ENCODE measurements around the gene CCR3.
"Not testable (repeated sequence)": the region's sequence is repeated elsewhere in the genome, so short reads cannot be mapped to it uniquely, and the experiment has no call there.

CCR3 gene

GRCh38 chr3:46242120-46242519, at the start of gene CCR3:
Gene CCR3 (plus strand): TSS chr3:46242460. CDS start chr3:46265159, 22,699 bp downstream.
- DNase-seq = no peak

DNA sequence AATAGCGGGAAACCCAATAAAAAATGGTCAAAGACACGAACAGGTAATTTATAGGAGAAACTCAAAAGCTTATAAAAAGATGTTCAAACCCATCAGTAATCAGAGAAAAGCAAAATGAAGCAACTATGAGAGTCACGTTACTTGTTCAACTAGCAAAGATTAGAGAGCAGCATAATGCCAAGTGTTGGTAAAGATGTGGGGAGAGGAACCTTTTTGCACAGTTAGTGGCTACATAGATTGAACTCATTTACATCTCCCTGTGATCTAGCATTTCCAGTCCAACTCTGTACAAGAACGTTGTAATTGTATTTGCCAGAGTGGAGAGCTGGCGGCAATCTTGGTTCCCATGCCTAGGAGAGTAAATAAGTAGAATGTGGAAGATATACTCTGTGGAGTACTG, 49.3 kb upstream of the CCR3 start:
- no peak for DNase-seq

- DNase-seq = no peak
Measured at GRCh38 chr3:46193436-46193835, 48.8 kb upstream of the CCR3 start.

- DNase-seq = no peak
Measured at GRCh38 chr3:46194868-46195553, 47.2 kb upstream of the CCR3 start.

GRCh38 chr3:46196261-46196957, 45.9 kb upstream of the CCR3 start:
- DNase-seq = no peak

DNA sequence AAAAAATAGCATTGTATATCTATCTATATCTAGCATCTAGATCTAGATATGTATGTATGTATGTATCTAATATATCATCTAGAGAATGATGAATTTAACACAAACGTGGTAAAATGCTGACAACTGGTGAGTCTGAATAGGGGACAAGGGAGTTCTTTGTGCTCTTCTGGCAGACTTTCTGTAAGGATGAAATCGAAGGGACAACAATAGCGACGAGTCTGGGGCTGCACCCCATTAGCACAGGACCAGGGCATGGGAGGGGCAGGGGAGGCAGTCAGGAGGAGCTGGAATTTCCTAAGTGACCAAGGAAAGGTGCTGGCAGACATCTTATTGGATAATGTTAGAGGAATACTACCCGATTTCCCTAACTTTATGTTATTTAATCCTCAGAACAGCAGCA, 42.0 kb upstream of the CCR3 start:
- no peak for DNase-seq

DNA sequence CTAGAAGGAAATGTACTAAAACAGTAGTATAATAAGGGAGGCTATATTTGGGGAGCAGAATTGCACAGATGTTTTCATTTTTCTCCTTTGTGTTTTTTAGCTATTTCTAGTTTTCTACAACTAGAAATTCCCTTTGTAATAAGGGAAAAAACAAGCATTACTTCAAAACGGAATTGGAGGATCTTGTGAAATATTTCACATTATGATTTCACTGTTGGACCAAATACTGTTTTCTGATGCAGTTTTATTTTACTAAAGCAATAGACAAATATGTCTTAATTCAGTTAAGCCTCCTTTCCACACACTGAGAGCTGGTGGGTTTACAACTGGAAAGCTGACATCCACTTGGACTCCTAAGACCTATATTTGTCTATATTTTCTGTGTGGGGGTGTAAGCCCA, 41.5 kb upstream of the CCR3 start:
- DNase-seq = no peak

- DNase-seq = no peak
Measured at GRCh38 chr3:46202535-46202934, 39.7 kb upstream of the CCR3 start.

DNA sequence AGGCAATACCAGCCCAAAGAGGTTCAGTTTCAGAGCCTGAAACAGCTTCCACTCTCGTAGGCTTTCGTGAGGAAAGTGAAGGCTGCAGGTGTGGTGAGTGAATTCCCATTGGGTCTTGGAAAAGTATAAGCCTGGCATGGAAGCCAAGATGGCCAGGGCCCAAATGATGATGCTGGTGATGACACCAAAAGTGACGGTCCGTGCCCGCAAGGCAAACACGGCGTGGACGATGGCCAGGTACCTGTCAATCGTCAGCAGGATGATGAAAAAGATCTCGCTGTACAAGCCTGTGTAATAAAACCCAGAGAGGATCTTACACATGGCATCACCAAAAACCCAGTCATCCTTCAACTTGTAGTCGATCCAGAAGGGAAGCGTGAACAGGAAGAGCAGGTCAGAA, 38.6 kb upstream of the CCR3 start:
- no peak for DNase-seq

DNA sequence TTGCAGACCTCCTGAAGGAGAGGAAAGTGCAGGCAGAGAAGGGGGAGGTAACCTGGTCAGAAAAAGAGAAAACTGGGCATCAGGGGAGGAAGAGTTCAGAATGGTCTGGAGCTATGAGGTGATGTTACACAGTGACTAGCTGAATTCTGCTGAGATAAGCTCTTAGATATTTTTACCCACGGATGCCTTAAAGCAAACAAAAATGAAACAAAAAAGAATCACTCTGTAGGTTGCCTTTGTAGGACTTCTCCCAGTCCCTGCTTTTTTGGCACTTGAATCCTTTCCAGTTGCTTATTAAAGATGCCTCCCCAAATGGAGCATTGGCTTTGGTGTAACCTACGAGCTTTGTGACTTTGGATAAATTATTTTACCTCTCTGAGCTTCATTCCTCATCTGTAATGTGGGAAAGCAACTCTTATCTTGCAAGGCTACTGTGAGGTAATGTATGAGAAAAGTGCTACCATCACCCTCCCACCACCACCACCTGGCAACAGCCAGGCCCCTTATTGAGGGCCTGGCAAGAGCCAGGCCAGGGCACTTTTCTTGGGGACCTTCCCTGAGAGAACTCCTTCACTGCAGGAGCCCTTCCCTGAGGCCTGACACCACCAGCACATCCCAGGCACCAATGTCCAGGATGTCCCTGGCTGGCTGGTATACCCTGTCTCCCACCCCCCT, 36.8 kb upstream of the CCR3 start:
- DNase-seq = no peak

DNA sequence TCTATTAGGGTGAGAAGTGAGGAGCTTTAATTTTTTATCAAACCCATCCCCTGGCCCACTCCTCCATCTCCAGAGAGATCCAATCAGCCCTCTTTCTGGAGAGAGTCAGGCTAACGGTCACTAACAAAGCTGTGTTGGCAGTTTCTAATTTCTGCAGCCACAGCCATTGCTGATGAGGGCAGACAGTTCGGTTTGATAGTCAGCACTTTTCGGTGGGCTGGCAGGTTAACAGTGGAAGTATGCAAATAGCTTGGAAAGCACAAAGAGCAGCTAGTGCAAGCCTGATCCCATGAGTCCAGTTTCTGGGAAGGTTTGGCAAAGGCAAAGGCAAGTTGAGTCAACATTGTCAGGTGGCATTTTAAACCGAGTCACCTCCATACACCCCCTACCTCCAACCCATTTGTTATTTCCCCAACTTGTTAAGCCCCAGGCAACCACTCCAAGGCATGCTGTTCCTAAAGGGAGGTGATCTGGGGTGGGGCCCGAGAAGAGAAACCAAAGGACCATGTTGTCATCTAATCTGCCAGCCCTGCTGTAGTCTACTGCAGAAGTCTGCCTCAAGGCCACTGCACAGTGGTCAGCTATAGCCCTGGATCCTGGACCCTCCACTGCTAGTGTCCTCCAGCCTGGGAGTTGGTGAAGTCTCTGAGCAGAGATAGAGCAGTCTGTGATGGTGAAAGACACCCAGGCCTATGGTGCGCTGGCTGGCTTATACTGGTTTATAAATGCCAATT, 35.8 kb upstream of the CCR3 start:
- DNase-seq = no peak

GRCh38 chr3:46207514-46207913, 34.7 kb upstream of the CCR3 start:
- not testable (repeated sequence) for DNase-seq

- peak; percentile 77 for DNase-seq
Measured at GRCh38 chr3:46208167-46208704, 34.0 kb upstream of the CCR3 start, which contains the start of gene CCR1. Gene CCR1 (minus strand): TSS chr3:46208313. CDS start chr3:46204313, 4,000 bp downstream.

DNA sequence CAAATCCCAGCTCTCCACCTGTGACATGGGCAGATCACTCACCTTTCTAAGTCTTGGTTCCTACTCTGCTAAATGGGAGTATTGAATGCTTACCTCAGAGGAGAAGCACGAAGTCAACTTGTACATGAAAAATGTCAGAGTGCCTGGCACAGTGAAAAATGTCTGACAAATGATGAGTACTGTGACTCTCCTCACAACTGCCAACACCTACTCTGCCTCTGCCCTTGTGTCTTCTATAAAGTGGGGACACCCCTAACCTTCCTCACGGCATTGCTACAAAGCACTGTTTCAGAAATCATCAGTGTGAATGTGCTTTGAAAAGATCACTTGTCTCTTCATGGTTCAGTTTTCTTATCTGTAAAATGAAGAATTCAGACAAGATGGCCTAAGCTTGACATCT, 33.2 kb upstream of the CCR3 start:
- no peak for DNase-seq

- DNase-seq = peak; percentile 55
Measured at GRCh38 chr3:46209746-46210470, 32.4 kb upstream of the CCR3 start.

DNA sequence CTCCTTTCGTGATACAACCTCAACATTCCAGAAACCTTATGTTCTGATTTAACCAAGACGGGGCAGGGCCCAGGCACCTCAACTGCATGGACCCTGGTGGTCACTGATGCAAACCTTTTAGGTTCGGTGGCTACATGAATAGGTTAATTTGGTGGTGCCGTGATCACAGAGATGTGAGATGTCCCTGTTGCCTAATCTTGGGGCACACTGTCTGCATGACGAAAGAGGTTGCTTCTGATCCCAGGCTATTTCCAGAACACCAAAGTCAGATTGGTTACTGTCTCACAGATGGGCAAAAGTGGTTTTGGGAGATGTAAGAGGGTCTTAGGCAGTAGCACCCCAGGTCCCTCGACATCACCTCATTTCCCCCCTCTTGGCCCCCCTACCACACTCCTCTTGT, 30.2 kb upstream of the CCR3 start:
- DNase-seq = peak; percentile 47

- DNase-seq = peak; percentile 44
Measured at GRCh38 chr3:46213201-46213600, 29.1 kb upstream of the CCR3 start.

GRCh38 chr3:46214751-46215352, 27.4 kb upstream of the CCR3 start:
- DNase-seq = no peak

- DNase-seq = no peak
Measured at GRCh38 chr3:46215810-46216414, 26.3 kb upstream of the CCR3 start.

DNA sequence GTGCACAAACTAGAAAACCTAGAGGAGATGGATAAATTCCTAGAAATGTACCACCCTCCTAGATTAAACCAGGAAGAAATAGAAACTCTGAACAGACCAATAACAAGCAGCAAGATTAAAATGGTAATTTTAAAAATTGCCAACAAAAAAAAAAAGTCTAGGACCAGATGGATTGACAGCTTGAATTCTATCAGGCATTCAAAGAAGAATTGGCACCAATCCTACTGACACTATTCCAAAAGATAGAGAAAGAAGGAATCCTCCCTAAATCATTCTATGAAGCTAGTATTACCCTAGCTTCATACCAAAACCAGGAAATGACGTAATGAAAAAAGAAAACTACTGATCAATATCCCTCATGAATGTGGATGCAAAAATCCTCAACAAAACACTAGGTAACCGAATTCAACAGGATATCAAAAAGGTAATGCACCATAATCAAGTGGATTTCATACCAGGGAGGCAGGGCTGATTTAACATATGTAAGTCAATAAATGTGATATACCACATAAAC, 24.0 kb upstream of the CCR3 start:
- DNase-seq = no peak

- DNase-seq = no peak
Measured at GRCh38 chr3:46221391-46221790, 20.9 kb upstream of the CCR3 start.

Measured in activated CD8-positive, alpha-beta memory T cell treated with anti-CD3 and anti-CD28 coated beads for 24 hours (primary cell).